ENCODE data around the gene CACNA1C.

CACNA1C gene

GRCh38 chr12:2583642-2584401 is 531.0 kb downstream of the CACNA1C start:
- DNase-seq (ENCODE audit: low read depth in 2 of 2): no peak

GRCh38 chr12:2586156-2587038 is 533.6 kb downstream of the CACNA1C start:
- no peak for DNase-seq (ENCODE audit: low read depth in 2 of 2)

GRCh38 chr12:2588345-2588744 is 535.6 kb downstream of the CACNA1C start:
- no peak for DNase-seq (ENCODE audit: low read depth in 2 of 2)

- no peak for DNase-seq (ENCODE audit: low read depth in 2 of 2)
These were observed 536.6 kb downstream of the CACNA1C start for GRCh38 chr12:2589381-2589780.

- DNase-seq (ENCODE audit: low read depth in 2 of 2): no peak
These were observed 540.3 kb downstream of the CACNA1C start for GRCh38 chr12:2593045-2593444.

GRCh38 chr12:2596441-2596840 is 543.7 kb downstream of the CACNA1C start:
- DNase-seq (ENCODE audit: low read depth in 2 of 2): no peak

GRCh38 chr12:2605301-2605700 is 552.5 kb downstream of the CACNA1C start:
- no peak for DNase-seq (ENCODE audit: low read depth in 2 of 2)

- DNase-seq (ENCODE audit: low read depth in 2 of 2): no peak
These were observed 553.6 kb downstream of the CACNA1C start for GRCh38 chr12:2606186-2606910.

GRCh38 chr12:2607881-2608607 is 555.3 kb downstream of the CACNA1C start:
- no peak for DNase-seq (ENCODE audit: low read depth in 2 of 2)

- DNase-seq (ENCODE audit: low read depth in 2 of 2): no peak
These were observed 555.8 kb downstream of the CACNA1C start for GRCh38 chr12:2608608-2608945.

- no peak for DNase-seq (ENCODE audit: low read depth in 2 of 2)
These were observed 556.2 kb downstream of the CACNA1C start for GRCh38 chr12:2609020-2609419.

- no peak for DNase-seq (ENCODE audit: low read depth in 2 of 2)
These were observed 557.6 kb downstream of the CACNA1C start for GRCh38 chr12:2610358-2610757.

- DNase-seq (ENCODE audit: low read depth in 2 of 2): peak; percentile 2 to 30
These were observed 560.7 kb downstream of the CACNA1C start for GRCh38 chr12:2613326-2614073.

GRCh38 chr12:2614341-2614740 is 561.6 kb downstream of the CACNA1C start:
- no peak for DNase-seq (ENCODE audit: low read depth in 2 of 2)

GRCh38 chr12:2615665-2616402 is 563.0 kb downstream of the CACNA1C start:
- DNase-seq (ENCODE audit: low read depth in 2 of 2): no peak

- DNase-seq (ENCODE audit: low read depth in 2 of 2): no peak
These were observed 564.0 kb downstream of the CACNA1C start for GRCh38 chr12:2616763-2617162.

GRCh38 chr12:2617365-2617764 is 564.6 kb downstream of the CACNA1C start:
- no peak for DNase-seq (ENCODE audit: low read depth in 2 of 2)

GRCh38 chr12:2618291-2618995 is 565.7 kb downstream of the CACNA1C start:
- no peak for DNase-seq (ENCODE audit: low read depth in 2 of 2)

- DNase-seq (ENCODE audit: low read depth in 2 of 2): no peak
These were observed 566.3 kb downstream of the CACNA1C start for GRCh38 chr12:2619136-2619535.

- DNase-seq (ENCODE audit: low read depth in 2 of 2): no peak
These were observed 569.7 kb downstream of the CACNA1C start for GRCh38 chr12:2622460-2622859.
